HCT116 (cell line): ENCODE results near the gene HAUS6. TPM values are rescaled to one million over a fixed set of nuclear protein-coding genes. Genes with fewer than 3 reads are reported as not detected.

Source experiments
- ATAC-seq: fragments of 200-7000 bp; cut with Tn5 transposase; 2 replicates; pipeline ENCODE4 v1.9.1; 2020; ENCODE audit warnings: mild to moderate bottlenecking, moderate library complexity
- BruUV-seq: library from RNA; stranded (reverse); fragments of 400-500 nt; replicated peaks from 2 replicates; lab custom pipeline; 2021; lab: Mats Ljungman, UMichigan
- CTCF ChIA-PET: fragments of 300-600 bp; sonication (Branson Sonifier 250); formaldehyde crosslinking; loops from one replicate; lab custom pipeline; 2021; ENCODE audit warnings: antibody characterized with exemption; lab: Charles Lee
- POLR2A ChIA-PET: fragments of 300-600, 350-600 bp; sonication (Branson Sonifier 250); formaldehyde crosslinking; loops from one replicate; lab custom pipeline; 2021; ENCODE audit warnings: antibody characterized with exemption; lab: Charles Lee
- RAD21 ChIA-PET, 2 experiments: fragments of 300-600 bp; sonication (Branson Sonifier 250); formaldehyde crosslinking; loops; one replicate each; lab custom pipeline; 2023; ENCODE audit warnings: low total read pairs in 2 of 2; ENCODE audit not compliant: uncharacterized antibody in 2 of 2, unreplicated experiment in 2 of 2, low non-redundant PET in 1 of 2; lab: Charles Lee
- DNase-seq: peaks from one replicate; pipeline ENCODE4 v3.0.0-alpha.2; 2010; ENCODE audit warnings: low read depth, low spot score
- H2AFZ ChIP-seq: fragments of 200-600 bp; shearing (Covaris generic), sonication (generic); 2 replicates; pipeline ENCODE4 v1.6.1; 2017; ENCODE audit warnings: low read depth, mixed run types, mixed read lengths, antibody characterized with exemption, low read length; ENCODE audit not compliant: poor library complexity, severe bottlenecking
- H3K27ac ChIP-seq: 2 replicates; pipeline ENCODE4 v1.5.1; 2012; ENCODE audit warnings: low read depth, low read length
- H3K27me3 ChIP-seq: fragments of 200-600 bp; sonication (generic); 2 replicates; pipeline ENCODE4 v1.6.1; 2016; ENCODE audit warnings: mixed run types, low read length, mixed read lengths; ENCODE audit not compliant: insufficient read depth
- H3K36me3 ChIP-seq, 2 experiments: fragments of 200-500 bp in 1 of 2; fragments of 200-600 bp in 1 of 2; sonication (Bioruptor generic) in 1 of 2; sonication (generic) in 1 of 2; 2 replicates each; pipeline versions ENCODE4 v1.5.1 to v1.6.1; 2014 to 2016; ENCODE audit warnings: low read length in 2 of 2, inconsistent platforms in 1 of 2, mixed read lengths in 1 of 2, mixed run types in 1 of 2; ENCODE audit not compliant: insufficient read depth in 2 of 2, control insufficient read depth in 1 of 2
- H3K4me1 ChIP-seq, 2 experiments: fragments of 200-600 bp in 1 of 2; sonication (generic) in 1 of 2; 2 replicates each; pipeline versions ENCODE4 v1.5.1 to v1.6.1; 2012 to 2017; ENCODE audit warnings: low read length in 2 of 2, inconsistent platforms in 1 of 2, mild to moderate bottlenecking in 1 of 2, mixed read lengths in 1 of 2, mixed run types in 1 of 2, moderate library complexity in 1 of 2; ENCODE audit not compliant: insufficient read depth in 2 of 2, control insufficient read depth in 1 of 2
- H3K4me2 ChIP-seq: fragments of 200-600 bp; sonication (generic); 2 replicates; pipeline ENCODE4 v1.6.1; 2017; ENCODE audit warnings: mixed run types, low read length, mixed read lengths
- H3K4me3 ChIP-seq, 2 experiments: fragments of 200-600 bp in 1 of 2; sonication (generic) in 1 of 2; replicated peaks in 1 of 2; 2 replicates each; pipeline ENCODE4 v1.5.1; 2011 to 2016; ENCODE audit warnings: low read length in 2 of 2, control low read depth in 1 of 2, low read depth in 1 of 2, mild to moderate bottlenecking in 1 of 2, mixed read lengths in 1 of 2, mixed run types in 1 of 2
- H3K79me2 ChIP-seq: fragments of 200-600 bp; sonication (generic); 2 replicates; pipeline ENCODE4 v1.6.1; 2017; ENCODE audit warnings: mild to moderate bottlenecking, mixed run types, low read length, moderate library complexity, mixed read lengths; ENCODE audit not compliant: insufficient read depth
- H3K9ac ChIP-seq: fragments of 200-600 bp; sonication (generic); 2 replicates; pipeline ENCODE4 v1.6.1; 2016; ENCODE audit warnings: low read length, mixed read lengths
- H3K9me2 ChIP-seq: fragments of 200-600 bp; sonication (generic), shearing (Covaris generic); 2 replicates; pipeline ENCODE4 v1.6.1; 2017; ENCODE audit warnings: mixed run types, mild to moderate bottlenecking, moderate library complexity; ENCODE audit not compliant: insufficient read depth
- H3K9me3 ChIP-seq, 2 experiments: fragments of 200-500 bp in 1 of 2; fragments of 200-600 bp in 1 of 2; sonication (Bioruptor generic) in 1 of 2; sonication (generic) in 1 of 2; 2 replicates each; pipeline ENCODE4 v1.6.1; 2014 to 2017; ENCODE audit warnings: low read length in 2 of 2, mixed read lengths in 2 of 2, inconsistent platforms in 1 of 2, low read depth in 1 of 2, mild to moderate bottlenecking in 1 of 2, mixed run types in 1 of 2, moderate library complexity in 1 of 2; ENCODE audit not compliant: control insufficient read depth in 1 of 2, insufficient read depth in 1 of 2
- H4K20me1 ChIP-seq: fragments of 200-600 bp; sonication (generic), shearing (Covaris generic); 2 replicates; pipeline ENCODE4 v1.6.1; 2017; ENCODE audit warnings: mixed run types, mild to moderate bottlenecking, moderate library complexity; ENCODE audit not compliant: insufficient read depth
- EZH2phosphoT487 ChIP-seq: fragments of 200-600 bp; IDR thresholded peaks from 2 replicates; pipeline ENCODE4 v1.6.1; 2018; ENCODE audit warnings: antibody characterized with exemption, borderline replicate concordance
- JUND ChIP-seq: IDR thresholded peaks from 2 replicates; pipeline ENCODE4 v1.6.1; 2012
- REST ChIP-seq: IDR thresholded peaks from 2 replicates; pipeline ENCODE4 v1.6.1; 2012; ENCODE audit warnings: low read depth
- intact Hi-C: fragments of 100-400 bp; cut with micrococcal nuclease; formaldehyde crosslinking; loops from 2 replicates; pipeline ENCODE4 v1.10.0; 2022
- total RNA-seq: library from RNA; stranded (reverse); gene quantifications from one replicate; pipeline ENCODE4 v1.2.1, GENCODE V29; 2021; ENCODE audit not compliant: unreplicated experiment

The HAUS6 gene
- total RNA-seq, 1 experiment from 2014 or later = 28.8 TPM

GRCh38 chr9:19057033-19057432 is 45.7 kb downstream of the HAUS6 start:
- TF ChIP-seq JUND (no peak), REST (no peak), EZH2phosphoT487 (no peak)
- no peak overlapping the region for H3K27ac ChIP-seq
- no peak overlapping the region for H3K4me3 ChIP-seq
- H3K79me2 ChIP-seq = peaks cover 5% of the 10 kb centered on the region; the same call in 1 of the 2 replicates
- peaks cover 28 to 42% of the 10 kb centered on the region in 2 experiments for H3K36me3 ChIP-seq
- POLR2A ChIA-PET = no interaction called here
- H3K4me2 ChIP-seq = no peak overlapping the region
- no peaks in the 10 kb centered on the region for H3K9me3 ChIP-seq
- no peak overlapping the region for H2AFZ ChIP-seq
- peaks cover under 1% of the 10 kb centered on the region; the same call in 1 of the 2 replicates for H4K20me1 ChIP-seq
- CTCF ChIA-PET = interaction anchor here (1.1 kb wide), 1 partner anchor 117 kb away, joined by 3 read pairs; no protein-coding TSS in a partner anchor
- no peak overlapping the region for H3K9ac ChIP-seq
- H3K4me1 ChIP-seq = no peaks in the 10 kb centered on the region
- ATAC-seq = no peak; the same call in 1 of the 2 replicates
- RAD21 ChIA-PET = no interaction called here
- DNase-seq = no peak
- intact Hi-C loops = no loop called here
- no TSS peak for BruUV-seq
- H3K9me2 ChIP-seq = no peaks in the 10 kb centered on the region
- H3K27me3 ChIP-seq = no peaks in the 10 kb centered on the region
